ENCODE data around the gene ANKS1B. TPM values are rescaled to one million over a fixed set of nuclear protein-coding genes. Genes with fewer than 3 reads are reported as not detected.

The ANKS1B gene
- total and polyA plus RNA-seq, 7 donors: 1.0 to 57.3 (median 30.1) TPM; not detected in 1

DNA sequence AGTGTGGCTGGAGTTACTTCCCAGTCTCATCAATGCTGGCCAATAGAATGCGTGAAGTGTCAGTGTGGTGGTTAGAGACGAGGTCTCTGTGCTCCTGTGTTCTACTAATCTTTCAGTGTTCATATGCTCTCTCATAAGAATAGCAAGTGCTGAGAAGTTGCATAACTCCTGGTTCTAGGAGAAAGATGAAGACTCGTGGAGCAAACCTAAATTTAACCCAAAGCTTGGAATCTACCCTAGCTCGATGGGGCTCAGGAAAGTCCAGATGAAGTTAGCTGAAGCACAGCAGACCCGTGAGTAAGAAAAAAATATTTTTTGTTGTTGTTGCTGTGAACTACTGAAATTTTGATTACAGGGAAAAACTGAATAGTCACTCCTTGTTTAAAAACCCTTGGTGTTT, 927.1 kb downstream of the ANKS1B start:
- no peaks in the 10 kb centered on the region for H3K9me3 ChIP-seq
- H3K27ac ChIP-seq: no peak overlapping the region
- no peak for DNase-seq
- H3K4me1 ChIP-seq: no peaks in the 10 kb centered on the region
- H3K4me3 ChIP-seq: no peak overlapping the region
- no peaks in the 10 kb centered on the region for H3K36me3 ChIP-seq
- intact Hi-C loops (cut with DNase I): no loop called here
- H3K27me3 ChIP-seq: no peaks in the 10 kb centered on the region
- TF ChIP-seq POLR2AphosphoS5 (IDR thresholded peaks at IDR 0.05): no peak
- 74 to 78% methylated on average over 5 of the region's 5 CpGs for WGBS, 2 donors

GRCh38 chr12:99056186-99056585, 928.5 kb downstream of the ANKS1B start:
- Histone ChIP-seq H3K36me3 (no peaks in the 10 kb centered on the region), H3K27me3 (no peaks in the 10 kb centered on the region), H3K4me1 (no peaks in the 10 kb centered on the region), H3K9me3 (no peaks in the 10 kb centered on the region), H3K27ac (no peak overlapping the region), H3K4me3 (no peak overlapping the region)
- no peak for DNase-seq
- WGBS, 2 donors: 72 to 90% methylated on average over 1 of the region's 1 CpG
- intact Hi-C loops (cut with DNase I): no loop called here
- TF ChIP-seq POLR2A (IDR thresholded peaks at IDR 0.05): no peak
- no peak for TF ChIP-seq EP300 (IDR thresholded peaks at IDR 0.05)
- TF ChIP-seq POLR2AphosphoS5 (IDR thresholded peaks at IDR 0.05): no peak
- TF ChIP-seq CTCF (IDR thresholded peaks at IDR 0.05): no peak

GRCh38 chr12:99055299-99055698, 929.4 kb downstream of the ANKS1B start:
- TF ChIP-seq CTCF (IDR thresholded peaks at IDR 0.05): no peak
- TF ChIP-seq EP300 (IDR thresholded peaks at IDR 0.05): no peak
- no peak for TF ChIP-seq POLR2AphosphoS5 (IDR thresholded peaks at IDR 0.05)
- no peak for TF ChIP-seq POLR2A (IDR thresholded peaks at IDR 0.05)
- no peaks in the 10 kb centered on the region for H3K9me3 ChIP-seq
- 80 to 82% methylated on average over 3 of the region's 3 CpGs for WGBS, 2 donors
- no peak overlapping the region for H3K4me3 ChIP-seq
- no peaks in the 10 kb centered on the region for H3K36me3 ChIP-seq
- no peak overlapping the region for H3K27ac ChIP-seq
- H3K27me3 ChIP-seq: no peaks in the 10 kb centered on the region
- no peak for DNase-seq
- intact Hi-C loops (cut with DNase I): no loop called here
- H3K4me1 ChIP-seq: no peaks in the 10 kb centered on the region

- intact Hi-C loops (cut with DNase I): no loop called here
- no peaks in the 10 kb centered on the region for H3K36me3 ChIP-seq
- WGBS, 2 donors: 74 to 90% methylated on average over 1 of the region's 1 CpG
- no peaks in the 10 kb centered on the region for H3K27me3 ChIP-seq
- H3K27ac ChIP-seq: no peak overlapping the region
- no peaks in the 10 kb centered on the region for H3K9me3 ChIP-seq
- no peak overlapping the region for H3K4me3 ChIP-seq
- DNase-seq: no peak
- no peaks in the 10 kb centered on the region for H3K4me1 ChIP-seq
- TF ChIP-seq POLR2AphosphoS5 (IDR thresholded peaks at IDR 0.05) (no peak), EP300 (IDR thresholded peaks at IDR 0.05) (no peak), CTCF (IDR thresholded peaks at IDR 0.05) (no peak), POLR2A (IDR thresholded peaks at IDR 0.05) (no peak)
Measured at GRCh38 chr12:99054601-99055128, 930.1 kb downstream of the ANKS1B start.

- Histone ChIP-seq H3K9me3 (no peaks in the 10 kb centered on the region), H3K27ac (no peak overlapping the region), H3K27me3 (no peaks in the 10 kb centered on the region), H3K36me3 (no peaks in the 10 kb centered on the region), H3K4me3 (no peak overlapping the region), H3K4me1 (no peaks in the 10 kb centered on the region)
- 86 to 90% methylated on average over 11 of the region's 11 CpGs for WGBS, 2 donors
- no peak for TF ChIP-seq POLR2AphosphoS5 (IDR thresholded peaks at IDR 0.05)
- TF ChIP-seq CTCF (IDR thresholded peaks at IDR 0.05): no peak
- TF ChIP-seq POLR2A (IDR thresholded peaks at IDR 0.05): no peak
- no peak for TF ChIP-seq EP300 (IDR thresholded peaks at IDR 0.05)
- intact Hi-C loops (cut with DNase I): no loop called here
- no peak for DNase-seq
Measured at GRCh38 chr12:99053616-99054362, 930.9 kb downstream of the ANKS1B start.
